GM10266 (cell line): Measurements from ENCODE around the gene XRCC4.

Source experiments
- DNase-seq: peaks from one replicate; pipeline ENCODE4 v3.0.0; 2012; ENCODE audit errors: extremely low spot score
- CTCF ChIP-seq: IDR thresholded peaks from 2 replicates; pipeline ENCODE4 v1.5.1; 2012; ENCODE audit warnings: mild to moderate bottlenecking, low read depth; ENCODE audit not compliant: control insufficient read depth, insufficient read depth; ENCODE audit errors: missing control alignments

XRCC4 gene

GRCh38 chr5:83341815-83342334 lies 264.5 kb downstream of the XRCC4 start:
- DNase-seq, result no peak
- TF ChIP-seq CTCF, result no peak

DNA sequence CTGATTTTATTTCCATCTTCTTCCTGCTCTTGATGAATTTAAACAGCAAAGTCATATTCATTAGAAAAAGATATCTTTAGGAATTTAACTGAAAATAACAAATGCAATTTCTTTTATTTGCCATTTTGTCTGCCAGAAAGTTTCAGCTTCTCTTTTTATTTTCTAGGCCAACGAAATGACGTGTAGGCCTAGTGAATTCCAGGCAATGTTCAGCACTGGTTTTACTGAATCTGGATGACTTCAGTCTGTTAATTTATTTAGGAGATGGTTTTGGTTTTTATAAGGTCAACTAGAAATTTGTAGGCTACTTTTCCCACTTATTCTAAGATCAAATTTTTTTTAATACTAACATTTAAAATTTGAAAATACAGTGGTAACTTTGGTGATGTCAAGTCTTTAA lies 265.1 kb downstream of the XRCC4 start:
- DNase-seq, result no peak
- no peak for TF ChIP-seq CTCF

DNA sequence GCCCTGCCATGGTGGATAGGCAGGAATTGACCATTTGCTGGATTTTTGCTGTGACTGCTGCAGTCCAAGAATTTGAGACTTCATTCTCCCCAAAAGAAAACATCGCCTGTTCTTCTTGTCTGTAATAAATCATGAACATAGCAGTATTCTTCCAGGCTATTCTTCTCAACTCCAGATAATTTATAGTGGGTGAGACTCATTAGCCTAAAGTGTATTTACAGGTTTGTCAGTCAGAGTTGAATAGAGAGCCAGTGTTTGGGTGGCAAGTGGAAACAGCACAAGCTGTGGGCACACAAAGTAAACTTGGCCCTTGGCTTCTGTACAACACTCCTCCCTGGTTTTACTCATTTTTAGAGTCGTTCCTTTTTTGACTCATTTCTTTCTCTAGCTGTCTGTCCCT lies 266.0 kb downstream of the XRCC4 start:
- no peak for DNase-seq
- TF ChIP-seq CTCF, result no peak

- DNase-seq, result no peak
- no peak for TF ChIP-seq CTCF
These were observed 268.1 kb downstream of the XRCC4 start for GRCh38 chr5:83345423-83345822.

DNA sequence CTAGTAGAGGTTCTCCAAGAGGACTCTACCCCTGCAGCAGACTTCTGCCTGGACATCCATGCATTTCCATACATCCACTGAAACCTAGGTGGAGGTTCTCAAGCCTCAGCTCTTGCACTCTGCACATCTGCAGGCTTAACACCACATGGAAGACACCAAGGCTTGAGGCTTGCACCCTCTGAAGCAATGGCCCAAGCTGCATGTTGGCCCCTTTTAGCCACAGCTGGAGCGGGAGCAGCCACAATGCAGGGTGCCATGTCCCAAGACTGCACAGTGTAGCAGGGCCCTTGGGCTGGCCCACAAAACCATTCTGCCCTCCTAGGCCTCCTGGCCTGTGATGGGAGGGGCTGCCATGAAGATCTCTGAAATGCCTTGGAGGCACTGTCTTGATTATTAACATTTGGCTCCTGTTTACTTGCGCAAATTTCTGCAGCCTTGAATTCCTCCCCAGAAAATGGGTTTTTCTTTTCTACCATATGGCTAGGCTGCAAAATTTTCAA lies 271.0 kb downstream of the XRCC4 start:
- DNase-seq, result no peak
- TF ChIP-seq CTCF, result no peak

DNA sequence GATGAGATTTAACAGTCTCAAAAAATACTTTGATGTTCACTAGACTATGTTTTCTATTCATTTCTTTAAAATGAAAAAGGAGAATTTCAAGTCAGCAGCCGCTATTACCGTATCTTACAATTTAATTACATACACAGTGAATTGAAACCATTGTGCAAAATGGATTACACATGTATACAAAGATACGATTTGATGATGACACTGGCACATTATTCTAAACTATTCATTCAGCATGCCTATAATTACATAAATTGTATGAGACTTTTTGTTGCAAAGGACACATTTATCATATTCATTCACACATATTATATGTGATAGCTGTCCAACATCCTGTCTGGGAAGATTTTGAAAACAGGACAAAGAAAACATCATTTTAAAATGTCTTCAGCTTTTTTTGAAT lies 275.9 kb downstream of the XRCC4 start:
- DNase-seq, result no peak
- TF ChIP-seq CTCF, result no peak

DNA sequence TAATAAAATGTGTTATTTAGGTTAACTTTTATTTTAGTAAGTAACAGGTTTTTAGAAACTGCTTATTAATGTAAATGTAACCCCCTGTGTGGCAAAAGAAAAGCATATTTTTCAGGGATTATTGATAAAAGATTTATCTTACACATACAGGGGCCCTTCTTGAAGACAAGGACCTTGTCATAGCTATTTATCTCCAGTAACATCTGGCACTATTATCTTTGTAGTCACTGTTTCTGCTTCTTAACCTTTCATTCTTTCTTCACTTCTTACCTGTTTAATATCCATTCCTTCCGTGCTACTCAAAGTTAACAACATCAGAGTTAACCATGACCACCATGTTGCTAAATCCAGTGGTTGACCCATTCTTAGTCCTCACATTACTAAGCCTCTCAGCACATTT lies 276.4 kb downstream of the XRCC4 start:
- no peak for TF ChIP-seq CTCF
- no peak for DNase-seq
